AG10803 (cell line): ENCODE results near the gene HMGB2.

ENCODE experiments used
- DNase-seq: peaks from one replicate; pipeline ENCODE4 v3.0.0; 2010; ENCODE audit warnings: low read depth
- H3K4me3 ChIP-seq: 2 replicates; pipeline ENCODE4 v1.5.1; 2011; ENCODE audit warnings: mild to moderate bottlenecking, low read length, control low read depth
- TF ChIP-seq, protein P1 (sequence below): conservative IDR thresholded peaks from 2 replicates; pipeline ENCODE4 v1.5.1; 2011; ENCODE audit warnings: mild to moderate bottlenecking, low read length, control low read depth, inconsistent platforms

The HMGB2 gene

DNA sequence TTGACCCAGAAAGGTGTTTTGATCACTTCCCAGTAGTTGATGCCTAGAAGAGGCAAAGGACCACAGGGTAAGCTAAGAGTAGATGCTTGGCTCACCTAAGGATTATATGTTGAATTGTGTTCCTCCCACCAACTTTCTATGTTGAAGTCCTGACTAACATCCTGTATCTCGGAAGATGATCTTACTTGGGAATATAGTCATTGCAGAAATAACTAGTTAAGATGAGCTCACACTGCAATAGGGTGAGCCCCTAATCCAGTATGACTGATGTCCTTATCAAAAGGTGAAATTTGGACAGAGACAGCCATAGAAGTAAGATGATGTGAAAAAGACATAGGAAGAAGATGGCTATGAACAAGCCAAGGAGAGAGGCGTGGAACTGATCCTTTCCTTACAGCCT is 3.3 kb upstream of the HMGB2 start:
- DNase-seq = no peak
- TF ChIP-seq, protein P1, sequence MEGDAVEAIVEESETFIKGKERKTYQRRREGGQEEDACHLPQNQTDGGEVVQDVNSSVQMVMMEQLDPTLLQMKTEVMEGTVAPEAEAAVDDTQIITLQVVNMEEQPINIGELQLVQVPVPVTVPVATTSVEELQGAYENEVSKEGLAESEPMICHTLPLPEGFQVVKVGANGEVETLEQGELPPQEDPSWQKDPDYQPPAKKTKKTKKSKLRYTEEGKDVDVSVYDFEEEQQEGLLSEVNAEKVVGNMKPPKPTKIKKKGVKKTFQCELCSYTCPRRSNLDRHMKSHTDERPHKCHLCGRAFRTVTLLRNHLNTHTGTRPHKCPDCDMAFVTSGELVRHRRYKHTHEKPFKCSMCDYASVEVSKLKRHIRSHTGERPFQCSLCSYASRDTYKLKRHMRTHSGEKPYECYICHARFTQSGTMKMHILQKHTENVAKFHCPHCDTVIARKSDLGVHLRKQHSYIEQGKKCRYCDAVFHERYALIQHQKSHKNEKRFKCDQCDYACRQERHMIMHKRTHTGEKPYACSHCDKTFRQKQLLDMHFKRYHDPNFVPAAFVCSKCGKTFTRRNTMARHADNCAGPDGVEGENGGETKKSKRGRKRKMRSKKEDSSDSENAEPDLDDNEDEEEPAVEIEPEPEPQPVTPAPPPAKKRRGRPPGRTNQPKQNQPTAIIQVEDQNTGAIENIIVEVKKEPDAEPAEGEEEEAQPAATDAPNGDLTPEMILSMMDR = no peak
- H3K4me3 ChIP-seq = no peak overlapping the region

DNA sequence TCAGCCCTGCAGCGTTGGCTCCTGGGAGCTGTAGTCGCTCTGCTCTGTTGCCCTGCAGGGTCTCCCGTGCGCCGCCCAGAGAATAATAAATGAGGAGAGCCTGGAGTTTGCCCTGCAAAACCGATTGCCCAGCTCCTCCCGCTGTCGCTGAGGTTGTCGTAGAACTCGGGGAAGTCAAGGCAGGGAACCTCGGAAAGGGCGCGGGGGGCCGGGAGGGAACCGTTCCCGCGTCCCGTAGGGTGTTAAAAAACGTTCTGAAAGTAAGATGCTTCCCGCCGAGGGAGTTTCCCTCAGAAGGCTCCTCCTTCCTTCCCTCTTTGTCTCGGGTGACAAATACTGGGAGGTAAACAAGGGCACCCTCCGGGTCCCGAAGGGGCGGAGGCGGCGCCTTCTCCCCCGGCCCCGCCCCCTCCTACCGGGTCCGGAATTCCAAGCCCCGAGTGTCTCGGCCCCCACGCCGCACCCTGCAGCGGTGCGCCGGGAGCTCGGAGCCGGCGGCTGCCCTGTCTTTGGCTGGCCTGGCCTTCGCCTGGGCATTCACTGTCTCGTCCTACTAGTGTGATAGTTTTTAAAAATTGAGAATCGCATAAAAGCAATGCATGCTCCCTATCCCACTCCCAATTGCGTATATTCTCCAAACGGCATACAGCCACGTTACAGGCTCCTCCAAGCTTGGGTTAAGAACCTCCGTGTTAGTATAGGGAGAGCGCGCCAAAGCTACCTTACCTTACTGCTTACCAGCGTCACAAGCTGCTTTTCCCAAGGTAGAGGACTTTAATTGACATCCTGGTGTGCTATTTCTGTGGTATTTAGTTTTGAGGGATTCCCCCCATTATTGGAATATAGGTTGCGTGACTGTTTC is 964 bp upstream of the HMGB2 start:
- DNase-seq = peak; percentile 70
- peak overlapping the region; percentile 86 for H3K4me3 ChIP-seq
- TF ChIP-seq, protein P1 = no peak

DNA sequence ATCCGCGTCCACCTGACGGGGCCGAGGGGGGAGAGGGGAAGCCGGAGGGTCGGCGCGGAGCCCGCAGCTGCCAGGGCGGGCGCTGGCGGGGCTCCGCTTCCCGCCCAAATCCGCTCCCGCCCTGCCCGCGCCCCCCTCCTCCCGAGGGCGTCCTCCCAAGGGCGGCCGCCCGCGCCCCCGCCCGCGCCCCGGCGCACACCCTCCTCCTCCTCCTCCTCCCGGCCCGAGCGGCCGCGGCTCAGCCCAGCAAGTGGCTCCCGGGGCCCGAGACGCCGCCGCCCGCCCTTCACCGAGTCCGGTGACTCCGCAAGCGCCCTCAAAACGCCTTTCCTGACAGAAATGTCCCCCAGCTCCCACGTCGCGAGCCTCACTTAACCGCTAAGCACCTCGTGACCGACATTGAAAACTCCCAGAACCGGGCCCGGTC is 487 bp downstream of the HMGB2 start:
- peak overlapping the region; percentile 94 for H3K4me3 ChIP-seq
- DNase-seq = peak; percentile 37
- TF ChIP-seq, protein P1 = no peak

DNA sequence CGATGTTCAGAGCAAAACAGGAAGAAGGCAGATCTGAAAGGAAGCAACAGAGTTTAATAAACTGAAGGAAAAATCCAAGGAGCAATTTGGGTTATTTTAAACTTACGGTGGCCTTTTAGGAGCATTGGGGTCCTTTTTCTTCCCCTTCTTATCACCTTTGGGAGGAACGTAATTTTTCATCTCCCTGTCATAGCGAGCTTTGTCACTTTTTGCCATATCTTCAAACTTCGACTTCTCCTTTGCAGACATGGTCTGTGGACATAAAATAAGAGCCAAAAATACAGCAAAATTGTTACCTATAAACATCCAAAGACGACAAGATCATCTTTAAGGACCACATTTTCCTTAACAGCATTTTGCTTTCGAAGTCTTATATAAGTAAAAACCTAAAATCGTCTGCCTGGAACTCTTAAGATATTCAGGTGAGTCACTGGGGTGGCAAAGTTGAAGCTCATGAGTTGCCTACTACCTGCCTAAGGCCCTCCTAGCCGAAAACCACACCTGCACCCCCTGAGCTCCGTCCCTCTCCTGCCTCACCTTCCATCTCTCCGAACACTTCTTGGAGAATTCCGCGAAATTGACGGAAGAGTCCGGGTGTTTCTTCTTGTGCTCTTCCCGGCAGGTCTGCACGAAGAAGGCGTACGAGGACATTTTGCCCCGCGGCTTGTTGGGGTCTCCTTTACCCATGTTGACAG is 1.0 kb downstream of the HMGB2 start:
- H3K4me3 ChIP-seq = peak overlapping the region; percentile 94
- no peak for DNase-seq
- TF ChIP-seq, protein P1 = no peak

DNA sequence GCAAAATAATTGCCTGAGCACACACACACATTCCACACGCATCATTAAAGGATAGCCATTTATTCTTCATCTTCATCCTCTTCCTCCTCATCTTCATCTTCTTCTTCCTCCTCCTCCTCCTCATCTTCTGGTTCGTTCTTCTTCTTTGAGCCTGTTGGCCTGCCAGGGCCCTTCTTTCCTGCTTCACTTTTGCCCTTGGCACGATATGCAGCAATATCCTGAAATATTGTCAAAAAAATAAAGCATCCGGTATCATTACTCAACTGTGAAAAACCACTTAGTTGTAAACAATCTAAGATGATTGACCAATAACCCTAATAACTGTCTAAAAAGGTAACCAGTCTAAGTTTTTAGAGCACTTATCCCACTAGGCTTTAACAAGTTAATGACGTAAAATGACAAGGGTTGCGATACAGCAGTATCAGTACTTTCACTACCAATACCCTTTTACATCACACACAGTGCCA is 2.1 kb downstream of the HMGB2 start:
- peak overlapping the region; percentile 94 for H3K4me3 ChIP-seq
- TF ChIP-seq, protein P1 = no peak
- peak; percentile 50 for DNase-seq

DNA sequence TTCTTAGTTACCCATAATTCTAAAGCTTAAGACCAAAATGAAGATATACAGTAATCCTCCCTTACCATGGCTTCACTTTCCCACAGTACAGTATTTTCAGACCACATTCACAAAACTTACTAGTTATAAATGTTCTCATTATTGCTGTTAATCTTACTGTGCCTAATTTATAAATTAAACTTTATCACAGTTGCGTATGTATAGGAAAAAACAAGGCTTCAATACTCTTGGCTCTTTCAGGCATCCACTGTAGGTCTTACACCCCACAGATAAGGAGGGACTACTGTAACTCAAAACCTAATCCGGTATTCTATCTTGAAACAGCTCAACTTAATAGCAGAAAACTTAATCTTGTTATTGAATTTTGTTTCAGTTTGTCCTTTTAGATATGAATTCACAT is 3.6 kb downstream of the HMGB2 start:
- DNase-seq = no peak
- H3K4me3 ChIP-seq = no peak overlapping the region
- TF ChIP-seq, protein P1 = no peak
